ENCODE measurements around the gene S100A11.
A peak's percentile ranks its signal among the peaks of the same experiment; 100 is the strongest.
"Not testable (repeated sequence)": the region's sequence is repeated elsewhere in the genome, so short reads cannot be mapped to it uniquely, and the experiment has no call there.

S100A11 gene

DNA sequence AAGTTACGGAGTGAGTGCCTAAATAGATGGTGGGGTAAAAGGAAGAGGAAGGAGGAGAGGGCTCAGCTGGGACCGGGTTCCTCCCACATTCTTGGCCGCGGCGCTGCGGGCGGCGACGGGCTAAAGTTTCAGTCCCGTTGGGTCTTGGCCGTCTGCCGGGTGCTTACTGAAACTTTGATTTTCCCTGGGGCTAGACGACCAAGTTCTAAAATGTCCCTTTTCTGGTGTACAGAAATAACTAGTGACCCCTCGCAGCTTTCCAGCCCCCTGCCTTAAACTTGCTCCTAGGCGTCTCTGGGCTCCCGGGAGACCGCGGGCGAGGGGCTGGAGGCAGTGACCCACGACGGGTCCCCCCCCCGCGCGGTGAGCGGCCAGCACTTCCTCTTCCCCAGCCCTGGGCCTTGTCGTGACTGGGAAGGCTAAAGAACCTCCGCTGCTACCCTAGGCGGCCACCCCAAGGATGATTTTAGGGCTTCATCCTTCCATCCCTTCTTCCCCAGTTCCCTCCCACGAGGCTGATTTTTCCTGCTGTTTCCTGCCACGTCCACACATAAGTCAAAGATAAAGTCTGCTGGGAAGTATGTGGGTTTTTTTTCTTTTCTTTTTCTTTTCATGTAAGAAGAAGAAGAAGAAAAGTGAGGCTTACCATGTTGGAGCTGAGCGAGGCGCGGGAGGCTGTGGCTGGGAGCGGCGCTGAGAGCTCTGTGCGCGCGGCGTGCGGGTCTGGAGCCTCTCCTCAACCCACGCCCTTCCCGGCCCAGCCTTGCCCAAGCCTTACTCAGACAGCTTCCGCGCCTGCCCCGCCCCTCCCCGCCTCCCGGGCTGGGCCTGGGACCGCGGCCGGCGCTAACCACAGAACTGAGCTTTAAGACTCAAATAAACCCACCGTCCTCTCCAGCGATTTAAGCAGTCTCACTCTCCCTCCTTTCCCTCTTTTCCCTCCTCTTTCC lies at the start of gene S100A11:
S100A11 (minus strand) TSS at position 738 of the 950 bp plus-strand sequence; CDS start at position 649, 89 bp downstream.
- DNase-seq: peak; percentile 75

DNA sequence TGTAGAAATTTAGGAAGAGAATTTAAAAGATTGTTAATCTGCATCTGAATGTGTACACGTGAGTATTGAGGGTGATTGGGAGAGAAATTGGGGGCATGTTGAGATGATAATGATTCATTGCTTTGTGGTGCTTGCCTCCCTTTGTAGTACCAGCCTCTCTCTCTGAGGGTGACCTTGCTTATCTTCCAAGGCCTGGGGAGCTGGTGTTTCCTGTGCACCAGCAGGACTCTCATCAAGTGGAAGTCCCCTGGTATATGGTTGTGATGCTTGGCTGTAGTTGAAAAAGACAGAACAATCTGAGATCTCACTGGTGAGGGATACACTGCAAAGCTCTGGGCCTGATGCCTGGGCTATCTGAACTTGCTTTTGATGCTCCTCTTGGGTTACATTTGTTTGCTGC lies 48.0 kb upstream of the S100A11 start:
- DNase-seq: no peak

DNA sequence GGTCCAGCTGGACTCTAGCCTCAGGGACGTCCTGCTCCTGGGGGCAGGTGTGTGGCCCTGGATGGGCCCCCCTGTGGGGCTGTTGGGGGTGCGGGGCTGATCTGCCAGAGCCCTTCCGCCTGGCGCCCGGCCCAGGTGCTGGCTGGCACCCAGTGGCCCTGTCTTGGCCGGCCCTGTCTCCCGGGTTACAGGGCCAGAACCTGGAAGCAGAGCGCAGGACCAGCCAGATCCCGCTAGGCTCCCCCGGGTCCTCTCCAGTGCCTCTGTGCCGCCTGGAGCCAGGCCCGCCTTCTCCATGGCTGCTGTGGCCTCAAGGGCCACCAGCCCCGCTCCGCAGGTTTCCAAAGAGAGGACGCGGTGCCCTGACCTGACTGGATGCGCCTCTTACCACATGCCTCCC lies 44.2 kb upstream of the S100A11 start:
- not testable (repeated sequence) for DNase-seq

DNA sequence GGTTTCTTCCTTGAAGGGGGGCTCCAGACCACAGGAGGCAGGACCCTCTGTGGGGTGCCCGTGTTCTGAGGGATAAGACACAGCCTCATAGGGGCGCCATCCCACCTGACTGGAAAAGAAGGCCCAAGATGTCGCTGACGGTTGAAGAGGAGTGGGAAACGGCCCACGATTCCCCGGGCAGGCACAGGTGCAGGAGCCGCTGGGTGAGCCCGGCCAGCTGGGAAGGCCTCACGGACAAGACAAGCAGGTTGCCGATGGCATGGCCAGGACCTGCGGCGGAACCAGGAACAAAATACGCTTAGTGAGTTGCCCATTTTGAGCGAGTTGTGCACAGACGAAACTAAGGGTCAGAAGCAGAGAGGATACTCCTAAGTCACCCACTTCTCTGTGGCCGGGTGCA lies 43.7 kb upstream of the S100A11 start:
- DNase-seq: not testable (repeated sequence)

DNA sequence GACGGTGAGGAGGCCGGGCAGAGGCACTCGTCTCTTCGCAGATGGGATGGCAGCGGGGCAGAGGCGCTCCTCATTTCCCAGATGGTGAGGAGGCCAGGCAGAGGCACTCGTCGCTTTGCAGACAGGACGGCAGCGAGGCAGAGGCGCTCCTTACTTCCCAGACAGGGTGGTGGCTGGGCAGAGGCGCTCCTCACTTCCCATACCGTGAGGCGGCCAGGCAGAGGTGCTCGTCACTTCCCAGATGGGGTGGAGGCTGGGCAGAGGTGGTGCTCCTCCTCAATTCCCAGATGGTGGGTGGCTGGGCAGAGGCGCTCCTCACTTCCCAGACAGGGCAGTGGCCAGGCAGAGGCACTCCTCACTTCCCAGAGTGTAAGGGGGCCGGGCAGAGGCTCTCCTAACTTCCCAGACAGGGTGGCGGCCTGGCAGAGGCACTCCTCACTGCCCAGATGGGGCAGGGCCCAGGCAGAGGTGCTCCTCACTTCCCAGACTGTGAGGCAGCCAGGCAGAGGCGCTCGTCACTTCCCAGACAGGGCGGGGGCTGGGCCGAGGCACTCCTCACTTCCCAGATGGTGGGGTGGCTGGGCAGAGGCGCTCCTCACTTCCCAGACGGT lies 42.1 kb upstream of the S100A11 start:
- DNase-seq: no peak

DNA sequence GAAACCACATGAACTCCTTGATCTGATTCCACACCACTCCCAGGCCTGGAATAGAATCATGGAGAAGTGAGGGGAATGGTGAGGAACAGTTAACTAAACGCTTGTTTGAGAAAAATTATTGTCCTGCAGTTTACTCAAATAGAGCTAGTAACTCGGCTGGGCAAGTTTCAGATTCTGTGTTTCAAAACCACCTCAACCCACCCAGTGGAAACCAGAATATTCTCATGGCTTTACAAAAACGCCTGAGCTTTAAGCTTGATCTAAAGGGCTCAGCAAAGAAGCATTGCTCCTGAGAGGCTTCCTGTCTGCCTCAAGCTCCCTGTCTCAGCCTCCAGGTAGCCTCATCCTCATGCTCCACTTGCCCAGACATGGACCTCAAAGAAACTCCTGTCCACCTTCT lies 35.5 kb upstream of the S100A11 start:
- no peak for DNase-seq

DNA sequence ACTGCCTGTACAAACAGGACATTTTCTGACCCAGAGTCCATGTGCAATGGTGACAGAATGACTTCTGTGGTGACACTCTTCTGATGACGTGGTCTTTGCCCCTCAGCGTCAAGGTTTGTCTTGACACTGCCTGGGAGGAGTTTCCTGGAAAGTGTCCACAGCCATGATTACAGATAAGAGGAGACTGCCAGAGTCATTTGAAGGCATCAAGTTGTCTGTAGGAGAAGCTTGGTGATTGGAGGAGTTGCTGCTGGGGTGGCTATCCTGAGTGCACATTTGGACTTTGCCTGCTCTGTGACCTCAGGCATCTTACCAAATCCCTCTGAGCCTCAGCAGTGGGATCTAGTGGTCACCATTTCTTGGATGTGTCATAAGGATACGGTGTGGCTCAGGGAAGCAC lies 34.3 kb upstream of the S100A11 start:
- DNase-seq: no peak

DNA sequence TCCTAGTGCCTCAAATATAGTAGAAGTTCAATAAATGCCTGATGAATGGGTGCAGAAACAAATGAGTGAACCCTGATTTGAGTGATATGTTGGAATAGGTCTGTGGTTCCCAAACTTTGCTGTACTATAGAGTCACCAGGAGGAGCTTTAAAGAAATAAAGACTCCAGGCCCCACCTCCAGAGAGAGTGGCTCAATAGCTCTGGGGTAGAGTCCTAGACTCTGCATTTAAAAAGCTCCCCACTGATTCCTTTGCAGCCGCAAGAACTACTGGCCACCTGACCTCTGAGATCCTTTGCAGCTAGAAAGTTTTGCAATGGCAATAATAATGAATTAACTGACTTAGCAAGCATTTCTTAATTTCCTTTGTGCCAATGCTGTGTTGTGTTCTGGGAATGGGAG lies 31.1 kb upstream of the S100A11 start:
- no peak for DNase-seq

DNA sequence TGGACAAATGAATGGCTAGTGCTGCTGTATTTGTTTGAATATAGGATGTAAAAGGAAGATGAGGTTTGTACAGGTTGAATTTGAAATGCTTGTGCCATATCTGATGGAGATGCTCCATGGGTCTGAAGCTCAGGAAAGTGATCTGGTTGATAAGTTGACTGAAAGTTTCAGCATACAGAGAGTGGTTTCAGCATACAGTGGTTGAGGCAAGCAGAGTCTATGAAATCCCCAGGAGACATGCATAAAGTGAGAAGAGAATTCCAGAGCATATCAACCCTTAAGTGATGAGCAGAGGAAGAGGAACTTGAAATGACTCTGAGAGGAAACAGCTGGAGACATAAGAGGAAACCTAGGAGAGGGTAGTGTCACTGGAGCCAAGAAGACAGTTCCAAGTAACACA lies 30.3 kb upstream of the S100A11 start:
- no peak for DNase-seq

DNA sequence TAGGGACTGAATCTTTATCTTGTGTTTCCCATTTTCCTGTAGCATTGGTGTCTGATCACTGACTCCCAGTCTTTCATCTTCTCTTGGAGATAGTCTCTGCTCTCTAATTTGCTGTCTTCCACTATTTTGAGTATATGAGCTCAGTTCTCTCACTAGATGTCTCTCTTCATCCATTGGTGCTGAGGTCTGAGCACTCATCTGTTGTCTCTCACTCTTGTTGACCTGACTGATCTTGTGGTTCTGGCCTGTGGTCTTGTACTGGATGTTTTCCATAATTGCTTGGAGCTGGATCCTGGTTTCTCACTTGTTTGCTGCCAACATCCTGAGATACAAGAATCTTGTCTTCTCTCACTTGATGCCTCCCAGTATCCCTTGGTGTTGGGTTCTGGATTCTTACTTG lies 25.1 kb upstream of the S100A11 start:
- no peak for DNase-seq

DNA sequence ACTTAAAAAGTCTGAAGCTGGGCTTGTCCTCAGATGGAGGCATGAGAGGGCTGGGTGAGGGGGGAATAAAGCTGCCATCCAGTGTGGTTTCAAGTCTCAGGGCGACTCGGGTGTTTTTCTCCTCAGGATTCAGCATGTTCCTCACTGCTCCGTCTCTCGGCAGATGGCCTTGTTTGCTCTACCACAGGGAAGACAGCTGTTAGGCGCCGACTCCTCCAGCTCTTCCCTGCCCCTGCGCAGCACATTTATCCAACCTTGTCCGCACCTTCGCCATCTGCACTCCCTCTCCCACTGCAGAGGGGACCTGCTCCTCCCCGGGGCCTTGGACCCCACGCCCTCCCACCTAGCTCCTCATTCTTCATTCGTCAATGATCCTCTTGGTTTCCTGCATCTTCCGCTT lies 16.6 kb upstream of the S100A11 start:
- DNase-seq: no peak

DNA sequence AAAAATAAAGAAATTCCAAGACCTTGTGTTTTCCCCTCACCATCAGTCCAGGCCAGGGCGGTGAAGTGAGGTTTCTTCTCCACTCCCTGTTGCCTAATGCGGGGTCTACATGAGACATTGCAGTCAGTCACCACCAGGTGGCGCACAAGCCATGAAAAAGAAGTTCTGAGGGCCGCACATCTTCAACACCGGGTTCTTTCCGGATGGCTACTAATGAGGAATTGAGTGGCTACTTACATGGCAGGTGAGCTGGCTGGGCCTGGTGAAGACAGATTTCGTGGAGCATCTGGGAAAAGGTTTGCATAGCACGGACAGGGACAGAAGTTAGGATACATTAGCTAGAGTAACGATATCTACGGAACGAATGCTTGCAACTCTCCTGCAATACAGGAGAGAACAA lies 15.8 kb upstream of the S100A11 start:
- peak; percentile 81 for DNase-seq

DNA sequence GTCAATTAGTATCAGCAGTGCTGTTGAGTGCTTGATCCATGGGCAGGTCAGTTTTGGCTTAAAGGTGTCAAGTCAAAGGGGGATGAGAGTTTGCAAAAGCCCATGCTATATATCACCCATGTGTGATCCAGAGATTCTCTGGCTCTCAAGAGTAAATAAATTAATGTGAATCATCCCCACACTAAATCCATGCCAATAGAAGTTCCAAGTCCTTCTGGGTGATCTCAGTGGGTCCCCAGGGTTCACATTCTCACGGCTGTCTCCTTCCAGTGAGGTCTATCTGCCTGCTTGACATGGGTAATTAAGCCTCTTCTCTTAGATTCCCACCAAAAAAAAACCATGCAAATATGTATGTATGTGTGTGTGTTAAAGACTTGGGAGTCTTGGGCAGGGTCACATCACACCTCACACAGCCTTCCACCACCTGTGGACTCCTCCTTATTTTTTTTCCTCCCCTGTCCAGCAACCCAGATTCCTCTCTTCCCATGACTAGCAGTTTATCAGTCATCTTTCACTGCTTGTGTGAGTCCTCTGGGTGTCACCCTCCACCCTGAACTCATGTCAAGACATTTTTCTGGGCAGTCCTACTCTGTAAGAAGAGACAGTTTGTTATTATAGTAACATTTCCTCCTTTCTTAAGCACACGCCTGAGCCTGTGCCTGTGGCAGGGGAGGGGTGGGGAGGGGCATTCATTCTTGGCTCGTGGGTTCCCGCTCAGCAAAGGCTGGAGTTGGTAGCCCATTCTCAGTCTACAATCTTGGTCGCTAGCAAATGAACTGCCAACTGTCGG lies 14.3 kb upstream of the S100A11 start:
- no peak for DNase-seq

DNA sequence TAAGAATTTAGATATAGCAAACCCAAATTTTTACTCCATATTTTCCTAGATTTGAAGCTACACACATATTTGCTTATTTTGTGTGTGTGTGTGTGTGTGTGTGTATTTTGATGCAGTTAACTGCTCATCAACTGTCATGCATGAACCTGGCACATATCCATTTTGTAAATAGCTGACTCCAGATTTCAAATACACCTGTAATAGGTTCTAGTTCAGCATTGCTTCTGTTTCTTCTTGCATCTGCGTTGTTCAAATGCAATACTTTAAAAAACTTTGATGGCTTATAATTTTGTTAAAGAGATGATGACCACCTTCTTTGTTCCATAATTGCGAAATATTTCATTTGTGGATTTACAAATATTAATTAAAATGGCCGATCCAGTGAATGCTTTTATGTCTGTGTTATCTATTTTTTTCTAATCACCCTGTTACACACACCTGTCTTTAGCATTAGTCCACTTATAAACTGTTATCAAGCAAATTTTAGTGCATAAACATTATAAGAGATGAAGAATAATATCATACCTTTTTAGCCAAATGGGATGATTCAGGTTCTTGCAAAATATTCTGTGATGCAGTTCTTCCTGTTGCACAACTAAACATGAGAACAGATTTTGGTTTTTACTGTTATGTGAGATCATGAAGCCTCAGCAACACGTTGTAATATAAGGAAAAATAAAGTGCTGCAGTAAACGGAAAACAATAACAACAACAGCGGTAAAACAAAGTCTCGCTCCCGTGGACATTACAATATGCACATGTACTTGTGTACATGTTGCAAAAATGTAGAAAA lies 12.7 kb upstream of the S100A11 start:
- DNase-seq: no peak

DNA sequence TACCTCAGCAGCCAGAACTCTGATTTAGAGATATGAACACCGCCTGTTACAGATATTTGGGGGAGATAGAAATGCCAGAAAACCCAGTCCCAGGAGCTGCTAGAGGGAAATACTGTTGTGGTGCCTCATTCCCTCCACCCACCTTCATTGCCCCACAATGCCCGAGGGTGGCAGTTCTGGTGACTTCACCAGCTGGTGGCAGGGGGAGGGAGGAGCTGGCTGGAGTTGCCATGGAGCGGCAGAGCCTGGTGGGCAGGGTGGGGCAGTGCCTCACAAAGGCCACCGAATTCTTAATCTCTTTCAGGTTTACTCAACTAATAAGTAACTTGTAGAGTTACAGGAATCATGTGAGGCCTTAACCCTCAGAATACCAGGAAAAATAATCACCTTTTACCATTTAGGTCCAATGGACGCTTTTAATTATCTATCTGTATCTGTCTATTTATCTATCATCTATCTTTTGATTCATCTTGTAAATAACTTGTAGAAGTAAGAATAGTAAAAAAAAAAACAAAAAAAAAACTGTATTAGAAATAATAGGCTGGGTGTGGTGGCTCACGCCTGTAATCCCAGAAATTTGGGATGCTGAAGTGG lies 11.7 kb upstream of the S100A11 start:
- DNase-seq: peak; percentile 73

DNA sequence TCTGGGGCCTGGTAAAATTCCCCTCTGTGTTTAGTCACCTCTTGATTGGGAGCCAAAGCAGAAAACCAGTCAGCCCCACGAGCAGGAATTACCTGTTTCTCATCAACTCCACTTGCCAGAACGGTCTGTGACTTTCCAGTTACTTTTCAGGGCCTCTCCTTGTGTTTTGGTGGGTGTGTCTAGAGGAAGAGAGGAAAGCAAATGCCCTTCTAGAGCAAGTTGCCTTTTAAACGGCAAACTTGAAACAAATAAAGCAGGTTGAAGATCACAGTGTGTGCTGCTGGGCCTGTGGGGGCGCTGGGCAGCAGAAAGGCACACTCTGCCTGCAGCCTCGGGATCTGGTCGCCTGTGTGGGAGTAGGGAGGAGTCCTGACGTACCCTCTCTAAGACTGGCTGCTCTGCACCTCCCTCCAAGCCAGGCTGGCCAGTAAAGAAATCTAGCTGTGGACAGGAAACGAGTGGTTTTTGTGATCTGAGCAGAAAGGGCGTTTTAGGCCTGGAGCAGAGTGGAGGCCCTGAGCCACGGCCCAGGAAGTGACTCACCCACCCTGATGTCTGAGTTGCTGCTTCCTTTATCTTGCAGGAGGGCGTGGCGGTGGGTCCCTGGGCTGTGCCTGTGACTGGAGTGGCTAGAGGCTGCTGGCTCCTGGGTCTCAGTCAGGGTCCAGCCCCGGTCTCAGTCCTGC lies 11.1 kb upstream of the S100A11 start:
- peak; percentile 90 for DNase-seq

DNA sequence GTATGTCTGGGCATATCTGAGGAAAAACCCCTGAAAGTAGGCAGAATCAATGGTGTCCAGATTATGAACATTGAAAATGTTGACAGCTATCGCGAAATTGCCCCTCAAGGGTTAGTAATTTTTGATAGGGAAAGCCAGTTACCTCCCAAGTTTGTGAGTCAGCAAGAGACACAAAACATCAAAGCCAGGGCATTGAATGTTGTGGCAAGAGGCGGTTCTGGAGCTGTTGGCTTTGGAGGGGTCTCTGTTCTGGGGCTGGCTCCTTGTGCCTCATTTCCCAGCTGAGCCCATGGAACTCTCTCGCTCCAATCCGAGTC lies 10.6 kb upstream of the S100A11 start:
- DNase-seq: no peak

DNA sequence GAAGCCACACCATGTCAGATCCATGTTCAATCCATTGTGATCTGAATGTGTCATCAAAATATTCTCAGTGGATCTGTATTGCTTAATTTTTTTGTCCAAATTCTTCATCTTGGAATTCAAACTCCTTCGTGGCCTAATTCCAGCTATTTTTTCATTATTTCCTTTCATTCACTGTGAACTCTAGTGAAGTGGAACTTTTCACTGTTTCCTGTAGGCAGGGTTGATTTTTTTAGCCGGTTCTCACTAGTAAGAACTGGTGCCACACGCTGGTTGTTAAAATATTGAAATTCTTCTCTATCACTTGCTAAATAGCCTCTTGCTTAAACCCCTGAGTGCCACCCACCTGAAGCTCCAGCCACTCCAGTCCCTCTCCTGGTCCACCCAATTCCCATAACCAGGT lies 7.6 kb upstream of the S100A11 start:
- no peak for DNase-seq

DNA sequence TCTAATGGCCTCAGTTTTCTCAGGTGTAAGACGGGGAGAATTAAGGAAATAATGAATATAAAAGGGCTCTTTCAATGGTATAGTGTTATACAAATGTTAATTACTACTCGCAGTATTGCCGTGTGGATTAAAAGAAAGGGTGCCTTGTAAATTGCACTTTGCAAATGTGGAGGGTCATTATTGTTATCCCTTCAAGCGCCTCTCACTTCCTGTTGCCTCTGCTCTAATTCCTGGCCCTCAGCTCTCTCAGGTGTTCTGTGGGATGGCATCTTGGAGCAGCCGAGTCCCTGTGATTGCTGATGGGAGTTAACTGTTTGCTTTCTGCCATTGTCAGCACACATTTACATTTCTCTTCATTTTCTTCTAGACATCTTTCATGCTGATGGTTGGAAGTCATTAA lies 7.1 kb upstream of the S100A11 start:
- DNase-seq: no peak

DNA sequence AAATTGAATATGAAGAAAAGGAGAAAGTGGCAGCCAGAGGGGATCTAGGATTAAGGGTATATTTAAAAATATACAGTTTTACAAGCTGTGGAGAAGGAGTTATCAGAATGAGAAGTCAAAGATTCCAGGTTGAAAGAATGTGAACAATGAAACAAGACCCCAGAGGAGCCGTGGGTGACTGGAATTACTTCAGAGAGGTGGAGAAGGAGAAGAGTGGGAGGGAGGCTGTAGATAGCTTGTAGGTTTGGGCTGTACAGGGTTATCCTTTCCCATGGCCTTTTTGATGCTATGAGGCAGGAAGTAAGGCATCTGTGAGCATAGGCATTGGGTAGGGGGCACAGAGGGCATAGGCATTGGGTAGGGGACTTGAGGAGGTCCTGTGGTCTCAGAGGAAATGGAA lies 5.2 kb upstream of the S100A11 start:
- no peak for DNase-seq

DNA sequence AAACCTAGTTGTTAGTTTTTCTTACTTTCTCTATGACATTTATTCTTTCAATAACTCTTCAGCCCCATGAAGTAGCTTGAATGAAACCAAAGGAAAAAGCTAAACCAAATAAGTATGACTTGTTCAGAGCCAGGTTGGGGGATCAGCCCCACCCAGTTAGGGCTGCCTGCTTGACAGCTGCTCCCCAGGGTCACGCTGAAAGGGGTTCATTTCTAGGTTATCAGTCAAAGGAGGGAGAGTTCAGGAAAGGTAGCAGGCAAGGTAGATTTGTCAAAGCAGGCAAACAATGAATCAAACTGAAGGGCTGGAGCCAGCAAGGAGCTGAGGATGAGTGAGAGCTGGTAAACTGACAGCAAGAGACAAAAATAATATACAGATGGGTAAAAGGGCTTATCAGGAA lies 3.1 kb upstream of the S100A11 start:
- no peak for DNase-seq

DNA sequence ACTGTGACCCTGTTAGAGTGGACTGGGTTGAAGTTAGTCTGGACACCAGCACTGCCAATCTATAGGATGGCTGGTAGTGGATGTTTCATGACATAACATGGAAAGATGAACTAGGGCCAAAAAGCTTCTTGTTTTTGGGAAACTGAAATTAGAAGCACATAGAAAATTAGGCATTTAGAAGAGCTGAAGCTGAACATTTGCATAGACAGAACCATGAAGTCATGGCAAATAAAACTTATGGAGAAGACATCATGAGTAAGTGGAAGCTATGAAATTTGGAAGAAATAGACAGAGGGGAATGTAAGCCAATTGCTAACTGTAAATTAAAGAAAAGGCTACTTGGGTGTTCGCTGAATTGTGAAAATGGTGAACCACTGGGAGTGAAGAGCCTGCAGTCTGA lies 2.7 kb upstream of the S100A11 start:
- no peak for DNase-seq
